Measurements from ENCODE around the gene DHFR.
"Not testable (repeated sequence)": the region's sequence is repeated elsewhere in the genome, so short reads cannot be mapped to it uniquely, and the experiment has no call there.

The DHFR gene

GRCh38 chr5:80609692-80610091 lies 45.1 kb downstream of the DHFR start:
- no peak for DNase-seq
- in situ Hi-C loops (cut with HindIII; ENCODE audit: low pct_ligation_motif_present, low pct_unique_long_range_greater_than_20kb, low sequenced_read_pairs): no loop called here

DNA sequence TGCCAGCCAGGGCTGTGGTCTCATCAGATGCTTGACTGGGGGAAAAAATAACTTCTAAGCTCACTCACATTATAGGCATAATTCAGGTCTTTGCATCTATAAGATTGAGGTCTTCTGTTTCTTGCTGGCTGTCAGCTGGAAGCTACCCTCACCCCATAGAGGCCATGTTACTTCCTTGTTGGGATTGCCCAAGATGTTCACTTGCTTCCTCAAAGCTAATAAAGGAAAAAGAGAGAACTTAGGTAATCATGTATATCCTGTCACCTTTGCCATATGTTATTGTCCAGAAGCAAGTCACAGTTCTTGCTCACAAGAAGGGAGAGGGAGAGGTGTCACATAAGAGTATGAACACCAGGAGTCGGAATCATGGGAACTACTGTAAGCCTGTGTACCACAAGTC lies 46.1 kb downstream of the DHFR start:
- in situ Hi-C loops (cut with HindIII; ENCODE audit: low pct_ligation_motif_present, low pct_unique_long_range_greater_than_20kb, low sequenced_read_pairs): no loop called here
- DNase-seq: no peak

GRCh38 chr5:80607832-80608231 lies 47.0 kb downstream of the DHFR start:
- in situ Hi-C loops (cut with HindIII; ENCODE audit: low pct_ligation_motif_present, low pct_unique_long_range_greater_than_20kb, low sequenced_read_pairs): no loop called here

GRCh38 chr5:80607343-80607742 lies 47.4 kb downstream of the DHFR start:
- no peak for DNase-seq
- in situ Hi-C loops (cut with HindIII; ENCODE audit: low pct_ligation_motif_present, low pct_unique_long_range_greater_than_20kb, low sequenced_read_pairs): no loop called here

More at GRCh38 chr5:80607832-80608231, 47.0 kb downstream of the DHFR start:
- no peak for DNase-seq

DNA sequence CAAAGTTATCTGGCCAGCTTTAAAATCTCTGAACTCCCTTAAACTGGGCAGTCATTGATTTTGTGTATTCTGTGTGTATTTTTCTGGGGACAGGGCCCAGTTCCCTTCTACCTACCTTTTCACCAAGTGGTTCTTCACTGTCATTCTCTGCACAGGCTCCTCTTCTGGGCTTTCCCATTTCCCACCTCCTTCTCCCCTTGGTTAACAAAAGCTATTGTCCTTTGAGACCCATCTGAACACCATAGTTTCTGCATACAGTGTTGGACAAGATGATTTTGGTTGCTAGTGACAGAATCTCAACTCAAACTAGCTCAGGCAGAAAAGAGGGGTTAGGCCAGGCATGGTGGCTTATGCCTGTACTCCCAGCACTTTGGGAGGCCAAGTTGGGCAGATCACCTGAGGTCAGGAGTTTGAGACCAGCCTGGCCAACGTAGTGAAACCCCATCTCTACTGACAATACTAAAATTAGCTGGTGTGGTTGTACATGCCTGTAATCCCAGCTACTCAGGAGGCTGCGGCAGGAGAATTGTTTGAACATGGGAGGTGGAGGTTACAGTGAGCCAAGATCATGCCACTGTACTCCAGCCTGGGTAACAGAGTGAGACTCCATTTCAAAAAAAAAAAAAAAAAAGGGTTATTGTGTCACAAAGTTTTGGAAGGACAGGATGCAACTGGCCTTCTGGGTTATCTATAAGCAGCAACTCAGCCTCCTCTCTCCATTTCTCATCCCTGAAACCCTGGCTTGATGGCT lies 53.7 kb downstream of the DHFR start:
- DNase-seq: no peak
- in situ Hi-C loops (cut with HindIII; ENCODE audit: low pct_ligation_motif_present, low pct_unique_long_range_greater_than_20kb, low sequenced_read_pairs): no loop called here

DNA sequence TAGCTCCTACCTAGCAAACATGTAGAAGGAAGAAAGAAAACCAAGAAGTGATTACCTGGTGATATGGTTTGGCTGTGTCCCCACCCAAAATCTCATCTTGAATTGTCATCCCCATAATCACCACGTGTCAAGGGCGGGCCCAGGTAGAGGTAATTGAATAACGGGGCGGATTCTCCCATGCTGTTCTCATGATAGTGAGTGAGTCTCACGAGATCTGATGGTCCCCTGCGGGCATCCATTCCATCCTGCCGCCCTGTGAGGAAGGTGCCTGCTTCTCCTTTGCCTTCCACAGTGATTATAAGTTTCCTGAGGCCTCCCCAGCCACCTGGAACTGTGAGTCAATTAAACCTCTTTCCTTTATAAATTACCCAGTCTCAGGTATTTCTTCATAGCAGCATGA lies 57.3 kb downstream of the DHFR start:
- no peak for DNase-seq
- in situ Hi-C loops (cut with HindIII; ENCODE audit: low pct_ligation_motif_present, low pct_unique_long_range_greater_than_20kb, low sequenced_read_pairs): no loop called here

GRCh38 chr5:80594810-80595209 lies 60.0 kb downstream of the DHFR start:
- DNase-seq: no peak
- in situ Hi-C loops (cut with HindIII; ENCODE audit: low pct_ligation_motif_present, low pct_unique_long_range_greater_than_20kb, low sequenced_read_pairs): no loop called here

DNA sequence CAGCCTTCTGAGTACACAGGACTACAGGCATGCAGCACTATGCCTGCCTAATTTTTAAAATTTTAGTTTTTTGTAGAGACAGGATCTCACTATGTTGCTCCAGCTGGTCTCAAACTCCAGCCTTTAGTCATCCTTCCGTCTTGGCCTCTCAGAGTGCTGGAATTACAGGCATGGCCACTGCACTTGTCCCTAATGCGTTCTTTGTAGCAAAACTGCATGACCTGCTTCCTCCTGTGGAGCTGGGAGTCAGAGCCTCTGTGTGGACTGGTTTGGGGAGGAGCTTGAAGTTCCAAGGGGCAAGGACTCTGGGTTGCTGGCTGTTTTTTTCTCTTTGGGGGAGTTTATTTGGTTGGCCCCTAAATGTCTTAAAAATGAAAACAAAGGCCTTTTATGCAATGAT lies 62.0 kb downstream of the DHFR start:
- no peak for DNase-seq
- in situ Hi-C loops (cut with HindIII; ENCODE audit: low pct_ligation_motif_present, low pct_unique_long_range_greater_than_20kb, low sequenced_read_pairs): no loop called here

GRCh38 chr5:80592105-80592504 lies 62.7 kb downstream of the DHFR start:
- in situ Hi-C loops (cut with HindIII; ENCODE audit: low pct_ligation_motif_present, low pct_unique_long_range_greater_than_20kb, low sequenced_read_pairs): no loop called here
- no peak for DNase-seq

DNA sequence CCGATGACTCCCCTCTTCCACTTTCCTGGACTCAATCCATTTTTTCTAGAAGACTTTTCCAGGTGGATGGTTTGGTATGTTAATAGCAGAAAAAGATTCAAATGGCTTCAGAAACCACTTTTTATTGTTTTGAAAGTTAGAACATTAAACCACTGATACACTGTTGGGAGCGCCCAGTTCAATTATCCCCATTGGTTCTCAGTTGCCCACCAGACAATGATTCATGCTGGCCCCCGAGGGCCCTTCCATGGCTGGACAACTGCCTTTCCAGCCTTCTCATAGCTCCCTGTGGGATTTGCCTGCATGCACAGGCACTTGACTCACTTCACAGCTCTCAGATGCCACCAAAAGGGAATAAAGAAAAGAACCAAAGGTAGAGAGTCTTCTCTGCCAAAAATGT lies 63.4 kb downstream of the DHFR start:
- peak; percentile 91 for DNase-seq
- in situ Hi-C loops (cut with HindIII; ENCODE audit: low pct_ligation_motif_present, low pct_unique_long_range_greater_than_20kb, low sequenced_read_pairs): no loop called here

DNA sequence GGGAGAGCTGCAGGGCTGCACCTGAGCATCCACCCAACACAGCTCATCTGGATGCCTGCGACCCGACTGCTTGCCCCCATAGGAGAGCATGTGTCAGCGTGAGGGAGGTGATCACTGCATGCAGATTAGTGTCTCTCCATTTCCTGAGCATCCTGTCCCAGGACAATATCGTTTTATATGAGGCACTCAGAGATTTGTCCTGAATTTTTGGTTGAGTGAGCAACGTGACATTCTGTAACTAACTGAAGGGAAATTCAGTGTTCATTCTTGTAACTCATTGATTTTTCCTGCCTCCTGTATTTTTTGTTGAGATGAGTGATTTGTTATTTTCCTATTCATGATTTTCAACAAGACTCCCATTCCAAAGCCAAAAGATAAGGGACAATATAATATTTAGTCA lies 64.0 kb downstream of the DHFR start:
- in situ Hi-C loops (cut with HindIII; ENCODE audit: low pct_ligation_motif_present, low pct_unique_long_range_greater_than_20kb, low sequenced_read_pairs): no loop called here
- DNase-seq: peak; percentile 33

DNA sequence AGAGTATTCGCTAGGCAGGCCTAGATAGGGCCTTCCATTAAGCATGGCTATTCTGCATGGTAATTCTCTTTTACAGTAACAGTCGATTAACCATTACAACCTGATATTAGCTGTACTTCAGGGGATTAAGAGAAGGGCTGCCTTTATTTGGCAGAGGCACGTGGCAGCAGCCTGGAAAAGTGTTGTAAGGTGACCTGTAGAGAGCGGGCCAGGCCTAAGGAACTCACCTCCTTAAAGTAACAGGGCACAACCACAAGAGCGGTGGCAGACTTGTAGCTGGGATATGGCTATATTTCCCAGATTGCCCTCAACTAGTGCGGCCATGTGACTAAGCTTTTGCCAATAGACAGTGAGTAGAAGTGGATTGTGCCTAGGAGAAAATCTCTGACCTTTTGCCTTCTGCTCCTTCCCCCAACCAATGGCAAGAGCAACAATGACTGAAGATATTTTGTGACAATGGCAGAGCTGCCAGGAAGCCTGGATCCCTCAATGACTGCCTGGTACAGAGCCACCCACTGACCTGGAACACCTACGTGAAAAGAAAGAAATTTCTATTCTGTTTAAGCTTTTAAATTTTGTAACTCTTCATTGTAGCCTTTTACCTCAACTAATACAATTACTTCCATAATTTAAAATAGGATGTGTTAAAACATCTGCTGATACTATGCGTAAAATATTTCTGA lies 65.8 kb downstream of the DHFR start:
- in situ Hi-C loops (cut with HindIII; ENCODE audit: low pct_ligation_motif_present, low pct_unique_long_range_greater_than_20kb, low sequenced_read_pairs): no loop called here
- no peak for DNase-seq

DNA sequence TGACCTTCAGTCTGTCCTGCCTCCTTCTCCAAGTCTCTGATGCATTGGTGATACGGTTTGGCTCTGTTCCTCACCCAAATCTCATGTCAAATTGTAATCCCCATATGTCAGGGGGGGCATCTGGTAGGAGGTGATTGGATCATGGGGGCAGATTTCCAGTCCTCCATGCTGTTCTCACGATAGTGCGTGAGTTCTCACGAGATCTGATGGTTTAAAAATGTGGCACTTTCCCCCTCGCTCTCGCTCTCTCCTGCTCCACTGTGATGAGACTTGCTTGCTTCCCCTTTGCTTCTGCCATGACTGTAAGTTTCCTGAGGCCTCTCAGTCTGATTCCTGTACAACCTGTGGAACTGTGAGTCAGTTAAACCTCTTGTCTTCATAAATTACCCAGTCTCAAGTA lies 70.0 kb downstream of the DHFR start:
- DNase-seq: no peak
- in situ Hi-C loops (cut with HindIII; ENCODE audit: low pct_ligation_motif_present, low pct_unique_long_range_greater_than_20kb, low sequenced_read_pairs): no loop called here

DNA sequence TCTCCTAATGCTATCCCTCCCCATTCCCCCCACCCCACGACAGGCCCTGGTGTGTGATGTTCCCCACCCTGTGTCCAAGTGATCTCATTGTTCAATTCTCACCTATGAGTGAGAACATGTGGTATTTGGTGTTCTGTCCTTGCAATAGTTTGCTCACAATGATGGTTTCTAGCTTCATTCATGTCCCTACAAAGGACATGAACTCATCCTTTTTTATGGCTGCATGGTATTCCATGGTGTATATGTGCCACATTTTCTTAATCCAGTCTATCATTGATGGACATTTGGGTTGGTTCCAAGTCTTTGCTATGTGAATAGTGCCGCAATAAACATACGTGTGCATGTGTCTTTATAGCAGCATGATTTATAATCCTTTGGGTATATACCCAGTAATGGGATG lies 74.5 kb downstream of the DHFR start:
- DNase-seq; in situ Hi-C loops (cut with HindIII; ENCODE audit: low pct_ligation_motif_present, low pct_unique_long_range_greater_than_20kb, low sequenced_read_pairs): not testable (repeated sequence)

GRCh38 chr5:80579050-80579449 lies 75.7 kb downstream of the DHFR start:
- in situ Hi-C loops (cut with HindIII; ENCODE audit: low pct_ligation_motif_present, low pct_unique_long_range_greater_than_20kb, low sequenced_read_pairs): no loop called here
- no peak for DNase-seq

DNA sequence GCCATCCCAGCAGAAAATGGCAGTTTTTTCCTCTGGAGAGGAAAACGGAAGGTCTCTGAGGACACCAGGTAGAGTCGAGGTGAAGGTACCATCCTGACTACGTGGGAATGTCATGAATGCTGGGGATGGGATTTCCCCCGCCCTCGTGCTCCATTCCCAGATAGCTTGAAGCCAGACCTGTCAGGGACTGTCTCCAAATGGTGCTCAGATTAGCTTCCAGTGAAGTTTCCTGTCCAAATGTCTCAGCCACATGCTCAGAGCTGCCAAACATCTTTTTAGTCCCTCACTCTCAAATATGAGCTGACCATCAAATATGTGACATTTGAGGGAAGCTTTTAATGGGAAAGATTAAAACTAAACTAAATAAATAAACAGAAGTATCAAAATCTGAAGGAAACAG lies 77.1 kb downstream of the DHFR start:
- in situ Hi-C loops (cut with HindIII; ENCODE audit: low pct_ligation_motif_present, low pct_unique_long_range_greater_than_20kb, low sequenced_read_pairs): no loop called here
- no peak for DNase-seq

- in situ Hi-C loops (cut with HindIII; ENCODE audit: low pct_ligation_motif_present, low pct_unique_long_range_greater_than_20kb, low sequenced_read_pairs): no loop called here
- no peak for DNase-seq
These were observed 78.4 kb downstream of the DHFR start for GRCh38 chr5:80576383-80576782.
